ENCODE results near the gene PI4K2A. TPM values are rescaled to one million over a fixed set of nuclear protein-coding genes. Genes with fewer than 3 reads are reported as not detected.

Gene PI4K2A
- total and polyA plus RNA-seq, 2 donors (not counting 1 experiment from before 2014, with no cell fraction given) = 7.9 to 17.7 TPM

GRCh38 chr10:97713339-97713825 lies 72.9 kb downstream of the PI4K2A start, which contains the start of gene MARVELD1:
MARVELD1 (plus strand) TSS chr10:97713730; CDS start chr10:97713877, 147 bp downstream.
- TF ChIP-seq EZH2 (IDR thresholded peaks at IDR 0.05; ENCODE audit: borderline replicate concordance, insufficient read depth, low read depth, low read length, poor library complexity, severe bottlenecking) = no peak
- TF ChIP-seq, protein P1, sequence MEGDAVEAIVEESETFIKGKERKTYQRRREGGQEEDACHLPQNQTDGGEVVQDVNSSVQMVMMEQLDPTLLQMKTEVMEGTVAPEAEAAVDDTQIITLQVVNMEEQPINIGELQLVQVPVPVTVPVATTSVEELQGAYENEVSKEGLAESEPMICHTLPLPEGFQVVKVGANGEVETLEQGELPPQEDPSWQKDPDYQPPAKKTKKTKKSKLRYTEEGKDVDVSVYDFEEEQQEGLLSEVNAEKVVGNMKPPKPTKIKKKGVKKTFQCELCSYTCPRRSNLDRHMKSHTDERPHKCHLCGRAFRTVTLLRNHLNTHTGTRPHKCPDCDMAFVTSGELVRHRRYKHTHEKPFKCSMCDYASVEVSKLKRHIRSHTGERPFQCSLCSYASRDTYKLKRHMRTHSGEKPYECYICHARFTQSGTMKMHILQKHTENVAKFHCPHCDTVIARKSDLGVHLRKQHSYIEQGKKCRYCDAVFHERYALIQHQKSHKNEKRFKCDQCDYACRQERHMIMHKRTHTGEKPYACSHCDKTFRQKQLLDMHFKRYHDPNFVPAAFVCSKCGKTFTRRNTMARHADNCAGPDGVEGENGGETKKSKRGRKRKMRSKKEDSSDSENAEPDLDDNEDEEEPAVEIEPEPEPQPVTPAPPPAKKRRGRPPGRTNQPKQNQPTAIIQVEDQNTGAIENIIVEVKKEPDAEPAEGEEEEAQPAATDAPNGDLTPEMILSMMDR (IDR thresholded peaks at IDR 0.05) = no peak
- DNase-seq = peak; percentile 41

More at GRCh38 chr10:97713339-97713825, 72.9 kb downstream of the PI4K2A start, which contains the start of gene MARVELD1:
- H3K4me2 ChIP-seq (replicated peaks; ENCODE audit: low read depth, low read length, poor library complexity, severe bottlenecking) = peak within 1 kb of the TSS; percentile 95
- 3% methylated on average over 35 of the region's 37 CpGs for WGBS (ENCODE audit: insufficient coverage)
- no peak for ATAC-seq (ENCODE audit: low read depth)
- ChIA-PET POLR2A (interaction anchor here (0.9 to 1.0 kb wide), 3 partner anchors 22 to 35 kb away, joined by 3 read pairs; no protein-coding TSS in a partner anchor), CTCF (interaction anchor here (1.2 to 2.4 kb wide), 8 partner anchors 9 to 36 kb away, joined by 4 to 9 read pairs (median 5); partner anchors contain the start of genes AVPI1 and ZFYVE27)
- peaks cover 0 to 40% (median 16%) of the 10 kb centered on the region in 4 experiments for H3K27me3 ChIP-seq (replicated peaks in 1 of 4; ENCODE audit: control extremely low read depth in 1 of 4, control insufficient read depth in 3 of 4, insufficient read depth in 4 of 4, low read length in 3 of 4)
- no peaks in the 10 kb centered on the region for H3K36me3 ChIP-seq (replicated peaks in 1 of 2; ENCODE audit: control extremely low read depth in 1 of 2, control insufficient read depth in 1 of 2, extremely low read depth in 1 of 2, insufficient read depth in 2 of 2, low read length in 1 of 2)
- H2AFZ ChIP-seq (ENCODE audit: insufficient read depth, low read depth, low read length, poor library complexity, severe bottlenecking) = peak within 1 kb of the TSS; percentile 89
- Mint-ChIP-seq H3K4me1 (peaks cover 20% of the 10 kb centered on the region), H3K4me3 (peak within 1 kb of the TSS; percentile 100), H3K27ac (peak within 1 kb of the TSS; percentile 91), H3K27me3 (peaks cover 29% of the 10 kb centered on the region), H3K9me3 (ENCODE audit: insufficient read depth) (no peaks in the 10 kb centered on the region)
- peak within 1 kb of the TSS; percentile 4 to 67 (median 58) for H3K4me3 ChIP-seq (ENCODE audit: control extremely low read depth in 1 of 5, extremely low read depth in 1 of 5, insufficient read depth in 1 of 5, low read depth in 2 of 5, low read length in 4 of 5)
- H3K79me2 ChIP-seq (ENCODE audit: control insufficient read depth, insufficient read depth, low read length) = no peaks in the 10 kb centered on the region
- intact Hi-C loops (cut with micrococcal nuclease) = no loop called here
- no peak within 1 kb of the TSS for H3K27ac ChIP-seq (ENCODE audit: low read length in 2 of 2)
- H3K9me3 ChIP-seq (ENCODE audit: control extremely low read depth in 1 of 3, control insufficient read depth in 2 of 3, insufficient read depth in 1 of 3, low read length in 2 of 3) = no peaks in the 10 kb centered on the region
- H3K9ac ChIP-seq (ENCODE audit: low read length) = peak within 1 kb of the TSS; percentile 73
- peaks cover 12 to 18% of the 10 kb centered on the region in 2 donors for H3K4me1 ChIP-seq (ENCODE audit: control insufficient read depth in 2 of 2, insufficient read depth in 2 of 2, low read length in 2 of 2)
- H4K20me1 ChIP-seq (ENCODE audit: control insufficient read depth, insufficient read depth, low read length, poor library complexity, severe bottlenecking) = no peaks in the 10 kb centered on the region

Measured in B cell (primary cell).